Activated T-cell treated with anti-CD3 and anti-CD28 coated beads, Interleukin-2, amount 50 U/mL, for 72 hours (primary cell): Measurements from ENCODE around the gene ANGEL1. TPM values are rescaled to one million over a fixed set of nuclear protein-coding genes. Genes with fewer than 3 reads are reported as not detected.
A peak's percentile ranks its signal among the peaks of the same experiment; 100 is the strongest.

Experiments
- ATAC-seq, 2 donors: fragments of 150-1000 bp; cut with Tn5 transposase; replicated peaks in 1 of 2; 2 replicates each; pipeline ENCODE4 v1.10.0; 2021; ENCODE audit warnings: moderate library complexity in 2 of 2, mild to moderate bottlenecking in 1 of 2
- DNase-seq, 2 donors: peaks; one replicate each; pipeline ENCODE4 v3.0.0; 2021 to 2022; ENCODE audit warnings: mixed read lengths in 1 of 2
- H3K27ac Mint-ChIP-seq: one replicate; pipeline ENCODE4 v1.8.0; 2022; ENCODE audit warnings: mild to moderate bottlenecking, moderate library complexity, mixed read lengths
- H3K27me3 Mint-ChIP-seq: one replicate; pipeline ENCODE4 v1.8.0; 2022; ENCODE audit warnings: low read depth, mixed read lengths
- H3K36me3 Mint-ChIP-seq, 2 donors: one replicate each; pipeline ENCODE4 v1.8.0; 2022; ENCODE audit warnings: mixed read lengths in 2 of 2, mild to moderate bottlenecking in 1 of 2; ENCODE audit not compliant: insufficient read depth in 2 of 2
- H3K4me1 Mint-ChIP-seq: one replicate; pipeline ENCODE4 v1.8.0; 2022; ENCODE audit warnings: low read depth, mixed read lengths
- H3K4me3 Mint-ChIP-seq, 2 donors: one replicate each; pipeline ENCODE4 v1.8.0; 2022; ENCODE audit warnings: mild to moderate bottlenecking in 2 of 2, mixed read lengths in 2 of 2, moderate library complexity in 2 of 2
- H3K9me3 Mint-ChIP-seq, 2 donors: one replicate each; pipeline ENCODE4 v1.8.0; 2022; ENCODE audit warnings: mixed read lengths in 2 of 2
- total RNA-seq, 2 donors: library from RNA; stranded (reverse); gene quantifications; one replicate each; pipeline ENCODE4 v1.2.3, GENCODE V29; 2022

ANGEL1 gene
- total RNA-seq = 10 to 100 TPM; 15.0 to 21.6 TPM

GRCh38 chr14:76812422-76813383 is at the start of gene ANGEL1:
Gene ANGEL1 (minus strand): TSS chr14:76812882. CDS start chr14:76812827, 55 bp downstream.
- Mint-ChIP-seq H3K4me1 (peaks cover 40% of the 10 kb centered on the region), H3K4me3 (peak within 1 kb of the TSS; percentile 94 to 95), H3K27me3 (no peaks in the 10 kb centered on the region), H3K27ac (peak within 1 kb of the TSS; percentile 61), H3K36me3 (peaks cover 0 to 10% of the 10 kb centered on the region in 2 donors), H3K9me3 (no peaks in the 10 kb centered on the region)
- ATAC-seq (peak; percentile 94 to 96), DNase-seq (peak; percentile 97 to 98)

- no peak overlapping the region for H3K27ac Mint-ChIP-seq
- no peak overlapping the region for H3K4me3 Mint-ChIP-seq
- peaks cover 19% of the 10 kb centered on the region for H3K4me1 Mint-ChIP-seq
- ATAC-seq = no peak
- no peaks in the 10 kb centered on the region for H3K36me3 Mint-ChIP-seq
- peaks cover 6% of the 10 kb centered on the region for H3K27me3 Mint-ChIP-seq
- no peak for DNase-seq
- H3K9me3 Mint-ChIP-seq = no peaks in the 10 kb centered on the region
Measured at GRCh38 chr14:76861574-76862255, 49.0 kb upstream of the ANGEL1 start.

GRCh38 chr14:76856769-76857168 is 44.1 kb upstream of the ANGEL1 start:
- H3K27ac Mint-ChIP-seq = no peak overlapping the region
- ATAC-seq (no peak), DNase-seq (no peak)
- no peaks in the 10 kb centered on the region for H3K36me3 Mint-ChIP-seq
- peaks cover 14% of the 10 kb centered on the region for H3K27me3 Mint-ChIP-seq
- no peak overlapping the region for H3K4me3 Mint-ChIP-seq
- no peaks in the 10 kb centered on the region for H3K9me3 Mint-ChIP-seq
- no peaks in the 10 kb centered on the region for H3K4me1 Mint-ChIP-seq

- no peaks in the 10 kb centered on the region for H3K9me3 Mint-ChIP-seq
- DNase-seq (no peak), ATAC-seq (no peak)
- H3K27me3 Mint-ChIP-seq = peaks cover 14% of the 10 kb centered on the region
- no peaks in the 10 kb centered on the region for H3K4me1 Mint-ChIP-seq
- H3K36me3 Mint-ChIP-seq = no peaks in the 10 kb centered on the region
- H3K4me3 Mint-ChIP-seq = no peak overlapping the region
- H3K27ac Mint-ChIP-seq = no peak overlapping the region
Measured at GRCh38 chr14:76855066-76855465, 42.4 kb upstream of the ANGEL1 start.

- Mint-ChIP-seq H3K27ac (no peak overlapping the region), H3K4me1 (peaks cover 7% of the 10 kb centered on the region), H3K36me3 (no peaks in the 10 kb centered on the region), H3K9me3 (no peaks in the 10 kb centered on the region), H3K4me3 (no peak overlapping the region), H3K27me3 (peaks cover 10% of the 10 kb centered on the region)
- no peak for ATAC-seq
- no peak for DNase-seq
Measured at GRCh38 chr14:76848879-76849278, 36.2 kb upstream of the ANGEL1 start.

- peaks cover 7% of the 10 kb centered on the region for H3K4me1 Mint-ChIP-seq
Measured at GRCh38 chr14:76846331-76847047, 33.8 kb upstream of the ANGEL1 start.

GRCh38 chr14:76844223-76844622 is 31.5 kb upstream of the ANGEL1 start:
- H3K27me3 Mint-ChIP-seq = peaks cover 10% of the 10 kb centered on the region
- no peak overlapping the region for H3K27ac Mint-ChIP-seq
- ATAC-seq (peak; percentile 100), DNase-seq (peak; percentile 66 to 71)
- peaks cover 7% of the 10 kb centered on the region for H3K4me1 Mint-ChIP-seq
- no peak overlapping the region for H3K4me3 Mint-ChIP-seq
- H3K36me3 Mint-ChIP-seq = no peaks in the 10 kb centered on the region
- H3K9me3 Mint-ChIP-seq = no peaks in the 10 kb centered on the region

More at GRCh38 chr14:76846331-76847047, 33.8 kb upstream of the ANGEL1 start:
- DNase-seq (no peak), ATAC-seq (no peak)
- H3K36me3 Mint-ChIP-seq = no peaks in the 10 kb centered on the region
- no peak overlapping the region for H3K4me3 Mint-ChIP-seq
- H3K27ac Mint-ChIP-seq = no peak overlapping the region
- H3K27me3 Mint-ChIP-seq = peaks cover 10% of the 10 kb centered on the region
- no peaks in the 10 kb centered on the region for H3K9me3 Mint-ChIP-seq

- Mint-ChIP-seq H3K4me3 (no peak overlapping the region), H3K4me1 (peaks cover 7% of the 10 kb centered on the region), H3K9me3 (no peaks in the 10 kb centered on the region), H3K27ac (no peak overlapping the region), H3K27me3 (peaks cover 18% of the 10 kb centered on the region), H3K36me3 (no peaks in the 10 kb centered on the region)
- DNase-seq (no peak), ATAC-seq (no peak)
Measured at GRCh38 chr14:76842414-76842813, 29.7 kb upstream of the ANGEL1 start.

- no peaks in the 10 kb centered on the region for H3K9me3 Mint-ChIP-seq
- no peaks in the 10 kb centered on the region for H3K36me3 Mint-ChIP-seq
- DNase-seq (no peak), ATAC-seq (no peak)
- no peak overlapping the region for H3K27ac Mint-ChIP-seq
- no peaks in the 10 kb centered on the region for H3K4me1 Mint-ChIP-seq
- no peak overlapping the region for H3K4me3 Mint-ChIP-seq
- H3K27me3 Mint-ChIP-seq = peaks cover 7% of the 10 kb centered on the region
Measured at GRCh38 chr14:76837524-76837923, 24.8 kb upstream of the ANGEL1 start.

- Mint-ChIP-seq H3K9me3 (no peaks in the 10 kb centered on the region), H3K36me3 (no peaks in the 10 kb centered on the region), H3K27ac (no peak overlapping the region), H3K4me3 (no peak overlapping the region), H3K27me3 (peaks cover 7% of the 10 kb centered on the region), H3K4me1 (no peaks in the 10 kb centered on the region)
- DNase-seq = no peak
- no peak for ATAC-seq
Measured at GRCh38 chr14:76836029-76836630, 23.4 kb upstream of the ANGEL1 start.

- ATAC-seq (no peak), DNase-seq (no peak)
- Mint-ChIP-seq H3K27ac (no peak overlapping the region), H3K36me3 (no peaks in the 10 kb centered on the region), H3K4me3 (no peak overlapping the region), H3K9me3 (no peaks in the 10 kb centered on the region), H3K27me3 (peaks cover 7% of the 10 kb centered on the region), H3K4me1 (no peaks in the 10 kb centered on the region)
Measured at GRCh38 chr14:76834241-76834661, 21.6 kb upstream of the ANGEL1 start.

GRCh38 chr14:76833011-76833410 is 20.3 kb upstream of the ANGEL1 start:
- H3K4me3 Mint-ChIP-seq = no peak overlapping the region
- H3K27me3 Mint-ChIP-seq = no peaks in the 10 kb centered on the region
- no peak overlapping the region for H3K27ac Mint-ChIP-seq
- no peak for ATAC-seq
- no peaks in the 10 kb centered on the region for H3K4me1 Mint-ChIP-seq
- DNase-seq = no peak
- H3K9me3 Mint-ChIP-seq = no peaks in the 10 kb centered on the region
- no peaks in the 10 kb centered on the region for H3K36me3 Mint-ChIP-seq
